GM12878 (cell line): ENCODE measurements around the gene MTMR6. TPM values are rescaled to one million over a fixed set of nuclear protein-coding genes. Genes with fewer than 3 reads are reported as not detected.

Experiments
- ATAC-seq: fragments of 200-7000 bp; cut with Tn5 transposase; 3 replicates; pipeline ENCODE4 v1.9.1; 2020; ENCODE audit warnings: mild to moderate bottlenecking, moderate library complexity
- BruUV-seq: library from RNA; stranded (reverse); fragments of 400-500 nt; replicated peaks from 2 replicates; lab custom pipeline; 2021; lab: Mats Ljungman, UMichigan
- CTCF ChIA-PET: fragments of 300-600 bp; sonication (Branson Sonifier 250); formaldehyde crosslinking; extraction: SDS; loops from one replicate; lab custom pipeline; 2021; ENCODE audit warnings: inconsistent platforms; lab: Yijun Ruan, JAX
- POLR2A ChIA-PET: fragments of 350-600 bp; formaldehyde crosslinking; extraction: SDS; loops from one replicate; lab custom pipeline; 2021; ENCODE audit warnings: inconsistent platforms; lab: Charles Lee
- RAD21 ChIA-PET: fragments of 300-600 bp; sonication (Branson Sonifier 250); formaldehyde crosslinking; loops from one replicate; lab custom pipeline; 2023; ENCODE audit warnings: antibody characterized with exemption; ENCODE audit not compliant: unreplicated experiment; lab: Charles Lee
- SMC1A ChIA-PET: fragments of 300-600 bp; sonication (Branson Sonifier 250); formaldehyde crosslinking; loops from one replicate; lab custom pipeline; 2023; ENCODE audit not compliant: unreplicated experiment, uncharacterized antibody; lab: Charles Lee
- DNase-seq: peaks from one replicate; pipeline ENCODE4 v3.0.0-alpha.2; 2011; ENCODE audit warnings: low read depth, low spot score
- FAIRE-seq: peaks from 3 replicates; lab custom pipeline; 2011; peaks lifted over from hg19 to GRCh38; lab: Jason Lieb, UNC
- H2AFZ ChIP-seq: 2 replicates; pipeline ENCODE4 v1.6.0; 2011; ENCODE audit warnings: low read depth, low read length, control low read depth; ENCODE audit not compliant: control insufficient read depth
- H3K27ac ChIP-seq: 2 replicates; pipeline ENCODE4 v1.5.1; 2011; ENCODE audit warnings: control low read depth; ENCODE audit not compliant: control insufficient read depth, insufficient read depth
- H3K27me3 ChIP-seq, 2 experiments: replicated peaks in 1 of 2; 2 replicates each; pipeline versions ENCODE4 v1.6.0 to v1.6.1; 2011; ENCODE audit warnings: low read length in 1 of 2; ENCODE audit not compliant: control insufficient read depth in 2 of 2, insufficient read depth in 2 of 2
- H3K36me3 ChIP-seq, 2 experiments: 2 replicates each; pipeline ENCODE4 v1.5.1; 2011; ENCODE audit warnings: low read length in 1 of 2; ENCODE audit not compliant: control insufficient read depth in 2 of 2, insufficient read depth in 2 of 2
- H3K4me1 ChIP-seq: 2 replicates; pipeline ENCODE4 v1.6.1; 2011; ENCODE audit warnings: mild to moderate bottlenecking, low read length, moderate library complexity, mixed read lengths; ENCODE audit not compliant: control insufficient read depth, insufficient read depth
- H3K4me2 ChIP-seq: 2 replicates; pipeline ENCODE4 v1.6.0; 2011; ENCODE audit warnings: control low read depth; ENCODE audit not compliant: control insufficient read depth, insufficient read depth
- H3K4me3 ChIP-seq: fragments of 200-600 bp; sonication (generic); 2 replicates; pipeline ENCODE4 v1.5.1; 2016
- H3K79me2 ChIP-seq: 2 replicates; pipeline ENCODE4 v1.6.0; 2011; ENCODE audit warnings: low read length; ENCODE audit not compliant: control insufficient read depth, insufficient read depth
- H3K9ac ChIP-seq: 2 replicates; pipeline ENCODE4 v1.8.0; 2011; ENCODE audit warnings: low read length, control low read depth, mixed read lengths; ENCODE audit not compliant: control insufficient read depth, insufficient read depth
- H3K9me3 ChIP-seq: replicated peaks from 3 replicates; pipeline ENCODE4 v1.5.1; 2011; ENCODE audit warnings: mild to moderate bottlenecking, low read length; ENCODE audit not compliant: control insufficient read depth, insufficient read depth
- H4K20me1 ChIP-seq: 2 replicates; pipeline ENCODE4 v1.6.0; 2011; ENCODE audit not compliant: control insufficient read depth, insufficient read depth
- ATF7 ChIP-seq: fragments of 450-650 bp; IDR thresholded peaks from 2 replicates; pipeline ENCODE4 v1.6.1; 2016; ENCODE audit warnings: low read depth, mild to moderate bottlenecking
- HDAC6 ChIP-seq: fragments of 200-600 bp; sonication (generic); IDR thresholded peaks from one replicate; pipeline ENCODE4 v1.8.0; 2017; ENCODE audit warnings: antibody characterized with exemption; ENCODE audit not compliant: unreplicated experiment
- LARP7 ChIP-seq: fragments of 450-650 bp; IDR thresholded peaks from 2 replicates; pipeline ENCODE4 v1.6.1; 2017; ENCODE audit warnings: mild to moderate bottlenecking
- MEF2A ChIP-seq: IDR thresholded peaks from 2 replicates; pipeline ENCODE4 v1.6.1; 2011; ENCODE audit warnings: low read depth, mild to moderate bottlenecking, low read length, moderate library complexity; ENCODE audit not compliant: insufficient read depth
- MYC ChIP-seq: IDR thresholded peaks from 2 replicates; pipeline ENCODE4 v1.6.1; 2011; ENCODE audit warnings: mild to moderate bottlenecking, low read length, moderate library complexity, inconsistent platforms; ENCODE audit not compliant: insufficient read depth, insufficient replicate concordance, insufficient read length, severe bottlenecking
- NFIC ChIP-seq: IDR thresholded peaks from 2 replicates; pipeline ENCODE4 v1.6.1; 2012; ENCODE audit warnings: low read depth, mild to moderate bottlenecking, inconsistent platforms, low read length, moderate library complexity
- NFYB ChIP-seq: IDR thresholded peaks from 2 replicates; pipeline ENCODE4 v1.6.1; 2011; ENCODE audit warnings: low read depth, mild to moderate bottlenecking, low read length, improper control_type of control experiment, moderate library complexity; ENCODE audit not compliant: insufficient read depth
- WGBS: methylation state at CpG from one replicate; pipeline ENCODE4 v1.1.6; 2016; ENCODE audit warnings: low lambda C conversion rate; ENCODE audit not compliant: insufficient replicate concordance, insufficient coverage; ENCODE audit errors: missing lambda C conversion rate; 5-methylcytosine and 5-hydroxymethylcytosine counted together
- in situ Hi-C: fragments of 300-500 bp; cut with MboI; formaldehyde crosslinking; loops from 9 replicates; pipeline ENCODE4 v1.14.3; 2018; ENCODE audit warnings: mixed read lengths
- intact Hi-C: fragments of 100-400 bp; cut with micrococcal nuclease; formaldehyde crosslinking; loops from one replicate; pipeline ENCODE4 v1.14.2; 2022; ENCODE audit not compliant: unreplicated experiment
- polyA plus RNA-seq, 11 experiments: library from polyadenylated mRNA; depleted of rRNA in 4 of 11; unstranded in 6 of 11; stranded (reverse) in 5 of 11; fragments of >200 nt; fragmentation: Nextera tagmentation in 4 of 11; fragmentation: Illumina TruSeq in 1 of 11; extraction: Ambion mirVana in 4 of 11; extraction: Trizol in 1 of 11; gene quantifications; 1 replicate in 1 of 11; 2 replicates in 10 of 11; pipeline versions ENCODE4 v1.2.1 to v1.2.3, GENCODE V29; 2011 to 2016; ENCODE audit warnings: inconsistent platforms in 2 of 11, missing spikeins in 2 of 11, low read depth in 1 of 11
- total RNA-seq, 4 experiments: library from RNA; depleted of rRNA in 3 of 4; stranded (reverse); fragments of >200 nt in 3 of 4; fragmentation: Illumina TruSeq in 1 of 4; extraction: Trizol in 1 of 4; gene quantifications; 2 replicates each; pipeline versions ENCODE4 v1.2.1 to v1.2.3, GENCODE V29; 2013 to 2021
- TF ChIP-seq, protein P1 (sequence below): fragments of 450-650 bp; IDR thresholded peaks from 2 replicates; pipeline ENCODE4 v1.6.1; 2017; ENCODE audit warnings: antibody characterized with exemption, mild to moderate bottlenecking, moderate library complexity
- TF ChIP-seq, protein P2 (sequence below): IDR thresholded peaks from 2 replicates; pipeline ENCODE4 v1.6.1; 2012; ENCODE audit warnings: mild to moderate bottlenecking, low read depth, low read length
- TF ChIP-seq, protein P3 (sequence below): IDR thresholded peaks from 2 replicates; pipeline ENCODE4 v1.6.1; 2012; ENCODE audit warnings: low read length, inconsistent platforms

Gene MTMR6
- total and polyA plus RNA-seq, 10 of the 15 experiments (the other 5 are each of a cell fraction or from before 2014, with no cell fraction given), result 9.8 to 24.2 (median 16.0) TPM

DNA sequence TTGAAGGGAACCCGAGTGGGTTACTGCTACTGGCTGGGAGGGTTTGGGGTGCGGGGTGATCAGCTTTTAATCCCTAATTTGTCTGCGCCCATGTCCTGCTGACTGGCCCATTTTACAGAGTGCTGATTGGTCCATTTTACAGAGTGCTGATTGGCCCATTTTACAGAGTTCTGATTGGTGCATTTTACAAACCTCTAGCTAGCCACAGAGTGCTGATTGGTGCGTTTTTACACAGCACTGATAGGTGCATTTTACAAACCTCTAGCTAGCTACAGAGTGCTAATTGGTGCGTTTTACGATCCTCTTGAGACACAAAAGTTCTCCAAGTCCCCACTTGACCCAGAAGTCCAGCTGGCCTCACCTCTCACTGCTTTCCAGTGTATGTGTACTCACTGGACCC lies 43.2 kb downstream of the MTMR6 start:
- no TSS peak for BruUV-seq
- SMC1A ChIA-PET, result no interaction called here
- no peak for FAIRE-seq

DNA sequence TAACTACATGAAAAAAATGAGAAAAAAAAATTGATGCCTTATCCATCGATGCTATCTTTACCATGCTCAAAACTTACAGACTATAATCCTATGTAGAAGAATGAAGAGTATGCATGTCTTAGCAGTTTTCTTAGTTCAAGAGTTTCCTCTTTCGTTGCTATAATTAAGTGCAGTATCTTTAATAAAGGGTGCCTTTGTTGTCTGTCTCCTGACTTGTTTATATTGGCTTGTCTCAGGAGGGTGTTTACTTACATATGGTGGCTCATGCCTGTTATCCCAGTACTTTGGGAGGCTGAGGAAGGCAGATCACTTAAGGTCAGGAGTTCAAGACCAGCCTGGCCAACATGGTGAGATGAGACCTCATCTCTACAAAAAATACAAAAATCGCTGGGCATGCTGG lies 44.3 kb downstream of the MTMR6 start:
- no peaks in the 10 kb centered on the region for H4K20me1 ChIP-seq
- H3K27ac ChIP-seq, result no peak overlapping the region
- H3K9me3 ChIP-seq, result no peaks in the 10 kb centered on the region
- H3K4me1 ChIP-seq, result peaks cover 7% of the 10 kb centered on the region; the same call in 1 of the 2 replicates
- in situ Hi-C loops, result no loop called here
- SMC1A ChIA-PET, result no interaction called here
- CTCF ChIA-PET, result no interaction called here
- no peaks in the 10 kb centered on the region; a peak in 1 of 4 replicates for H3K36me3 ChIP-seq
- RAD21 ChIA-PET, result no interaction called here
- POLR2A ChIA-PET, result no interaction called here
- ATAC-seq (no peak), FAIRE-seq (no peak), DNase-seq (no peak)
- BruUV-seq, result no TSS peak
- no peak overlapping the region for H3K4me3 ChIP-seq
- H3K4me2 ChIP-seq, result no peak overlapping the region
- H2AFZ ChIP-seq, result no peak overlapping the region
- no peaks in the 10 kb centered on the region for H3K27me3 ChIP-seq
- no peak overlapping the region for H3K9ac ChIP-seq
- 98% methylated on average over 3 of the region's 3 CpGs for WGBS
- H3K79me2 ChIP-seq, result no peaks in the 10 kb centered on the region
- intact Hi-C loops, result no loop called here
- TF ChIP-seq MEF2A, result no peak
- TF ChIP-seq, protein P1, sequence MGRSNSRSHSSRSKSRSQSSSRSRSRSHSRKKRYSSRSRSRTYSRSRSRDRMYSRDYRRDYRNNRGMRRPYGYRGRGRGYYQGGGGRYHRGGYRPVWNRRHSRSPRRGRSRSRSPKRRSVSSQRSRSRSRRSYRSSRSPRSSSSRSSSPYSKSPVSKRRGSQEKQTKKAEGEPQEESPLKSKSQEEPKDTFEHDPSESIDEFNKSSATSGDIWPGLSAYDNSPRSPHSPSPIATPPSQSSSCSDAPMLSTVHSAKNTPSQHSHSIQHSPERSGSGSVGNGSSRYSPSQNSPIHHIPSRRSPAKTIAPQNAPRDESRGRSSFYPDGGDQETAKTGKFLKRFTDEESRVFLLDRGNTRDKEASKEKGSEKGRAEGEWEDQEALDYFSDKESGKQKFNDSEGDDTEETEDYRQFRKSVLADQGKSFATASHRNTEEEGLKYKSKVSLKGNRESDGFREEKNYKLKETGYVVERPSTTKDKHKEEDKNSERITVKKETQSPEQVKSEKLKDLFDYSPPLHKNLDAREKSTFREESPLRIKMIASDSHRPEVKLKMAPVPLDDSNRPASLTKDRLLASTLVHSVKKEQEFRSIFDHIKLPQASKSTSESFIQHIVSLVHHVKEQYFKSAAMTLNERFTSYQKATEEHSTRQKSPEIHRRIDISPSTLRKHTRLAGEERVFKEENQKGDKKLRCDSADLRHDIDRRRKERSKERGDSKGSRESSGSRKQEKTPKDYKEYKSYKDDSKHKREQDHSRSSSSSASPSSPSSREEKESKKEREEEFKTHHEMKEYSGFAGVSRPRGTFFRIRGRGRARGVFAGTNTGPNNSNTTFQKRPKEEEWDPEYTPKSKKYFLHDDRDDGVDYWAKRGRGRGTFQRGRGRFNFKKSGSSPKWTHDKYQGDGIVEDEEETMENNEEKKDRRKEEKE, result no peak
- TF ChIP-seq, protein P2, sequence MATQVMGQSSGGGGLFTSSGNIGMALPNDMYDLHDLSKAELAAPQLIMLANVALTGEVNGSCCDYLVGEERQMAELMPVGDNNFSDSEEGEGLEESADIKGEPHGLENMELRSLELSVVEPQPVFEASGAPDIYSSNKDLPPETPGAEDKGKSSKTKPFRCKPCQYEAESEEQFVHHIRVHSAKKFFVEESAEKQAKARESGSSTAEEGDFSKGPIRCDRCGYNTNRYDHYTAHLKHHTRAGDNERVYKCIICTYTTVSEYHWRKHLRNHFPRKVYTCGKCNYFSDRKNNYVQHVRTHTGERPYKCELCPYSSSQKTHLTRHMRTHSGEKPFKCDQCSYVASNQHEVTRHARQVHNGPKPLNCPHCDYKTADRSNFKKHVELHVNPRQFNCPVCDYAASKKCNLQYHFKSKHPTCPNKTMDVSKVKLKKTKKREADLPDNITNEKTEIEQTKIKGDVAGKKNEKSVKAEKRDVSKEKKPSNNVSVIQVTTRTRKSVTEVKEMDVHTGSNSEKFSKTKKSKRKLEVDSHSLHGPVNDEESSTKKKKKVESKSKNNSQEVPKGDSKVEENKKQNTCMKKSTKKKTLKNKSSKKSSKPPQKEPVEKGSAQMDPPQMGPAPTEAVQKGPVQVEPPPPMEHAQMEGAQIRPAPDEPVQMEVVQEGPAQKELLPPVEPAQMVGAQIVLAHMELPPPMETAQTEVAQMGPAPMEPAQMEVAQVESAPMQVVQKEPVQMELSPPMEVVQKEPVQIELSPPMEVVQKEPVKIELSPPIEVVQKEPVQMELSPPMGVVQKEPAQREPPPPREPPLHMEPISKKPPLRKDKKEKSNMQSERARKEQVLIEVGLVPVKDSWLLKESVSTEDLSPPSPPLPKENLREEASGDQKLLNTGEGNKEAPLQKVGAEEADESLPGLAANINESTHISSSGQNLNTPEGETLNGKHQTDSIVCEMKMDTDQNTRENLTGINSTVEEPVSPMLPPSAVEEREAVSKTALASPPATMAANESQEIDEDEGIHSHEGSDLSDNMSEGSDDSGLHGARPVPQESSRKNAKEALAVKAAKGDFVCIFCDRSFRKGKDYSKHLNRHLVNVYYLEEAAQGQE, result no peak
- TF ChIP-seq NFIC, result no peak
- TF ChIP-seq MYC, result no peak
- no peak for TF ChIP-seq HDAC6
- TF ChIP-seq, protein P3, sequence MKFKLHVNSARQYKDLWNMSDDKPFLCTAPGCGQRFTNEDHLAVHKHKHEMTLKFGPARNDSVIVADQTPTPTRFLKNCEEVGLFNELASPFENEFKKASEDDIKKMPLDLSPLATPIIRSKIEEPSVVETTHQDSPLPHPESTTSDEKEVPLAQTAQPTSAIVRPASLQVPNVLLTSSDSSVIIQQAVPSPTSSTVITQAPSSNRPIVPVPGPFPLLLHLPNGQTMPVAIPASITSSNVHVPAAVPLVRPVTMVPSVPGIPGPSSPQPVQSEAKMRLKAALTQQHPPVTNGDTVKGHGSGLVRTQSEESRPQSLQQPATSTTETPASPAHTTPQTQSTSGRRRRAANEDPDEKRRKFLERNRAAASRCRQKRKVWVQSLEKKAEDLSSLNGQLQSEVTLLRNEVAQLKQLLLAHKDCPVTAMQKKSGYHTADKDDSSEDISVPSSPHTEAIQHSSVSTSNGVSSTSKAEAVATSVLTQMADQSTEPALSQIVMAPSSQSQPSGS, result no peak
- no peak for TF ChIP-seq ATF7

More for the DNA sequence above, 43.2 kb downstream of the MTMR6 start:
- WGBS, result 96% methylated on average over 6 of the region's 6 CpGs
- in situ Hi-C loops, result no loop called here
- ChIA-PET CTCF (interaction anchor here (0.6 kb wide), 1 partner anchor 9 kb away, joined by 3 read pairs; no protein-coding TSS in a partner anchor), POLR2A (no interaction called here), RAD21 (no interaction called here)
- H3K79me2 ChIP-seq, result no peaks in the 10 kb centered on the region
- no peak overlapping the region for H3K4me3 ChIP-seq
- no peaks in the 10 kb centered on the region for H4K20me1 ChIP-seq
- no peaks in the 10 kb centered on the region for H3K9me3 ChIP-seq
- H3K27me3 ChIP-seq, result no peaks in the 10 kb centered on the region
- no peak overlapping the region for H2AFZ ChIP-seq
- H3K36me3 ChIP-seq, result no peaks in the 10 kb centered on the region; a peak in 1 of 4 replicates
- H3K9ac ChIP-seq, result no peak overlapping the region
- no peak overlapping the region for H3K4me2 ChIP-seq
- H3K4me1 ChIP-seq, result peaks cover 18% of the 10 kb centered on the region
- ATAC-seq (no peak), DNase-seq (no peak)
- no peak overlapping the region for H3K27ac ChIP-seq
- intact Hi-C loops, result no loop called here
- TF ChIP-seq LARP7 (no peak), NFYB (peak; percentile 69)
